8988T (cell line): Measurements from ENCODE around the gene SDHAF2.
A peak's percentile ranks its signal among the peaks of the same experiment; 100 is the strongest.
"Not testable (repeated sequence)": the region's sequence is repeated elsewhere in the genome, so short reads cannot be mapped to it uniquely, and the experiment has no call there.

Experiments
- DNase-seq: peaks from one replicate; pipeline ENCODE4 v3.0.0; 2011

SDHAF2 gene

GRCh38 chr11:61425367-61426131 is 4.4 kb upstream of the SDHAF2 start:
- DNase-seq = no peak

GRCh38 chr11:61429346-61429690 is 606 bp upstream of the SDHAF2 start:
- peak; percentile 75 for DNase-seq

- DNase-seq = not testable (repeated sequence)
Measured at GRCh38 chr11:61430839-61431238, 915 bp downstream of the SDHAF2 start.

GRCh38 chr11:61437496-61437895 is 7.6 kb downstream of the SDHAF2 start:
- no peak for DNase-seq

GRCh38 chr11:61439615-61440014 is 9.7 kb downstream of the SDHAF2 start:
- no peak for DNase-seq

GRCh38 chr11:61442616-61443015 is 12.7 kb downstream of the SDHAF2 start:
- no peak for DNase-seq

- no peak for DNase-seq
Measured at GRCh38 chr11:61445516-61445915, 15.6 kb downstream of the SDHAF2 start.

GRCh38 chr11:61446211-61446651 is 16.3 kb downstream of the SDHAF2 start:
- peak; percentile 82 for DNase-seq

GRCh38 chr11:61447601-61448551 is 18.0 kb downstream of the SDHAF2 start:
- no peak for DNase-seq

- DNase-seq = no peak
Measured at GRCh38 chr11:61448552-61448927, 18.6 kb downstream of the SDHAF2 start.

GRCh38 chr11:61452825-61453224 is 22.9 kb downstream of the SDHAF2 start:
- DNase-seq = no peak

GRCh38 chr11:61453695-61454094 is 23.8 kb downstream of the SDHAF2 start:
- no peak for DNase-seq

- no peak for DNase-seq
Measured at GRCh38 chr11:61454520-61454919, 24.6 kb downstream of the SDHAF2 start.

- no peak for DNase-seq
Measured at GRCh38 chr11:61460474-61460881, 30.6 kb downstream of the SDHAF2 start.

- DNase-seq = no peak
Measured at GRCh38 chr11:61460986-61461385, 31.1 kb downstream of the SDHAF2 start.

GRCh38 chr11:61467602-61468001 is 37.7 kb downstream of the SDHAF2 start:
- not testable (repeated sequence) for DNase-seq

- DNase-seq = no peak
Measured at GRCh38 chr11:61468002-61468401, 38.1 kb downstream of the SDHAF2 start.

- DNase-seq = no peak
Measured at GRCh38 chr11:61472282-61472681, 42.4 kb downstream of the SDHAF2 start.

- DNase-seq = no peak
Measured at GRCh38 chr11:61472868-61473267, 42.9 kb downstream of the SDHAF2 start.

- DNase-seq = no peak
Measured at GRCh38 chr11:61473370-61474012, 43.6 kb downstream of the SDHAF2 start.

- no peak for DNase-seq
Measured at GRCh38 chr11:61474013-61474643, 44.2 kb downstream of the SDHAF2 start.

- DNase-seq = no peak
Measured at GRCh38 chr11:61475433-61475832, 45.5 kb downstream of the SDHAF2 start.

- no peak for DNase-seq
Measured at GRCh38 chr11:61476371-61476770, 46.4 kb downstream of the SDHAF2 start.
